Stimulated activated CD4-positive, alpha-beta T cell treated with anti-CD3 and anti-CD28 coated beads, Interleukin-12 subunit alpha, Interleukin-12 subunit beta, amount 100 ng/mL, for 4 hours (primary cell): ENCODE measurements around the gene ITGA2.

ENCODE experiments used
- DNase-seq: peaks from one replicate; pipeline ENCODE4 v3.0.0-alpha.2; 2020

ITGA2 gene

GRCh38 chr5:52989781-52990527 is 802 bp downstream of the ITGA2 start:
- DNase-seq = peak; percentile 18

GRCh38 chr5:52990528-52990925 is 1.4 kb downstream of the ITGA2 start:
- no peak for DNase-seq

GRCh38 chr5:52993367-52993766 is 4.2 kb downstream of the ITGA2 start:
- DNase-seq = no peak

- DNase-seq = no peak
Measured at GRCh38 chr5:52994266-52994665, 5.1 kb downstream of the ITGA2 start.

GRCh38 chr5:52995095-52995494 is 5.9 kb downstream of the ITGA2 start:
- no peak for DNase-seq

- DNase-seq = no peak
Measured at GRCh38 chr5:52995914-52996313, 6.8 kb downstream of the ITGA2 start.

- no peak for DNase-seq
Measured at GRCh38 chr5:52996979-52997378, 7.8 kb downstream of the ITGA2 start.

GRCh38 chr5:52997424-52997823 is 8.3 kb downstream of the ITGA2 start:
- DNase-seq = no peak

GRCh38 chr5:52998552-52999313 is 9.6 kb downstream of the ITGA2 start:
- DNase-seq = no peak

- no peak for DNase-seq
Measured at GRCh38 chr5:52999344-52999949, 10.3 kb downstream of the ITGA2 start.

- DNase-seq = no peak
Measured at GRCh38 chr5:53001541-53001940, 12.4 kb downstream of the ITGA2 start.

GRCh38 chr5:53002491-53002890 is 13.3 kb downstream of the ITGA2 start:
- DNase-seq = no peak

- DNase-seq = no peak
Measured at GRCh38 chr5:53003144-53003543, 14.0 kb downstream of the ITGA2 start.

- no peak for DNase-seq
Measured at GRCh38 chr5:53006911-53007890, 18.0 kb downstream of the ITGA2 start.

GRCh38 chr5:53008751-53009150 is 19.6 kb downstream of the ITGA2 start:
- no peak for DNase-seq

- DNase-seq = no peak
Measured at GRCh38 chr5:53009816-53010215, 20.7 kb downstream of the ITGA2 start.

- DNase-seq = no peak
Measured at GRCh38 chr5:53010814-53011213, 21.7 kb downstream of the ITGA2 start.

GRCh38 chr5:53011233-53011632 is 22.1 kb downstream of the ITGA2 start:
- DNase-seq = no peak

- no peak for DNase-seq
Measured at GRCh38 chr5:53013857-53014256, 24.7 kb downstream of the ITGA2 start.

GRCh38 chr5:53017383-53017782 is 28.2 kb downstream of the ITGA2 start:
- no peak for DNase-seq

GRCh38 chr5:53017794-53018391 is 28.7 kb downstream of the ITGA2 start:
- no peak for DNase-seq

- DNase-seq = no peak
Measured at GRCh38 chr5:53019320-53019719, 30.2 kb downstream of the ITGA2 start.
